Liver (tissue), 9 donors: ENCODE results near the gene TMEM18. TPM values are rescaled to one million over a fixed set of nuclear protein-coding genes. Genes with fewer than 3 reads are reported as not detected.

Source experiments
- DNase-seq: peaks from one replicate; pipeline ENCODE4 v3.0.0-alpha.2; 2017; ENCODE audit warnings: low spot score
- H3K27ac ChIP-seq, 2 donors: one replicate each; pipeline ENCODE4 v1.7.0; 2013; ENCODE audit warnings: inconsistent platforms in 2 of 2, low read length in 2 of 2, control low read depth in 1 of 2, low read depth in 1 of 2, mild to moderate bottlenecking in 1 of 2
- H3K27me3 ChIP-seq, 4 donors: one replicate each; pipeline versions ENCODE4 v1.6.1 to v1.7.0; 2013; ENCODE audit warnings: low read length in 3 of 4, inconsistent platforms in 1 of 4, mild to moderate bottlenecking in 1 of 4, moderate library complexity in 1 of 4; ENCODE audit not compliant: control insufficient read depth in 4 of 4, insufficient read depth in 4 of 4
- H3K36me3 ChIP-seq, 4 donors: one replicate each; pipeline versions ENCODE4 v1.6.1 to v1.7.0; 2013; ENCODE audit warnings: low read length in 3 of 4, mild to moderate bottlenecking in 3 of 4, low read depth in 1 of 4, moderate library complexity in 1 of 4; ENCODE audit not compliant: control insufficient read depth in 4 of 4, insufficient read depth in 3 of 4
- H3K4me1 ChIP-seq, 4 donors: one replicate each; pipeline versions ENCODE4 v1.6.1 to v1.7.0; 2013; ENCODE audit warnings: low read length in 3 of 4, mild to moderate bottlenecking in 3 of 4, moderate library complexity in 1 of 4; ENCODE audit not compliant: control insufficient read depth in 4 of 4, insufficient read depth in 4 of 4
- H3K4me3 ChIP-seq, 3 donors: one replicate each; pipeline versions ENCODE4 v1.6.1 to v1.7.0; 2013; ENCODE audit warnings: low read length in 3 of 3, control low read depth in 1 of 3, low read depth in 1 of 3, mild to moderate bottlenecking in 1 of 3
- H3K9ac ChIP-seq, 2 donors: one replicate each; pipeline ENCODE4 v1.7.0; 2013; ENCODE audit warnings: low read length in 2 of 2, mild to moderate bottlenecking in 2 of 2, moderate library complexity in 2 of 2, control low read depth in 1 of 2, low read depth in 1 of 2
- H3K9me3 ChIP-seq, 4 donors: one replicate each; pipeline versions ENCODE4 v1.6.1 to v1.7.0; 2013; ENCODE audit warnings: low read length in 3 of 4; ENCODE audit not compliant: control insufficient read depth in 4 of 4
- ATF3 ChIP-seq: IDR thresholded peaks from 2 replicates; pipeline ENCODE4 v1.6.1; 2016; ENCODE audit warnings: antibody characterized with exemption
- CTCF ChIP-seq: fragments of 150-350 bp; IDR thresholded peaks from 2 replicates; pipeline ENCODE4 v1.5.1; 2017; ENCODE audit warnings: improper control_type of control experiment, low read depth, low read length; ENCODE audit not compliant: missing input control
- EGR1 ChIP-seq, 2 donors: IDR thresholded peaks; 2 replicates each; pipeline ENCODE4 v1.6.1; 2016 to 2018; ENCODE audit warnings: antibody characterized with exemption in 2 of 2, low read depth in 2 of 2
- FOXA1 ChIP-seq: IDR thresholded peaks from 2 replicates; pipeline ENCODE4 v1.6.1; 2016; ENCODE audit warnings: antibody characterized with exemption
- FOXA2 ChIP-seq: IDR thresholded peaks from 2 replicates; pipeline ENCODE4 v1.6.1; 2016; ENCODE audit warnings: antibody characterized with exemption
- GABPA ChIP-seq, 2 donors: IDR thresholded peaks in 1 of 2; conservative IDR thresholded peaks in 1 of 2; 2 replicates each; pipeline ENCODE4 v1.6.1; 2016; ENCODE audit warnings: antibody characterized with exemption in 2 of 2, mild to moderate bottlenecking in 1 of 2, moderate library complexity in 1 of 2
- HNF4A ChIP-seq, 2 donors: conservative IDR thresholded peaks; 2 replicates each; pipeline ENCODE4 v1.6.1; 2016; ENCODE audit warnings: antibody characterized with exemption in 2 of 2, mild to moderate bottlenecking in 2 of 2
- HNF4G ChIP-seq: IDR thresholded peaks from 2 replicates; pipeline ENCODE4 v1.6.1; 2016; ENCODE audit warnings: antibody characterized with exemption
- JUND ChIP-seq, 2 donors: IDR thresholded peaks; 2 replicates each; pipeline ENCODE4 v1.6.1; 2016; ENCODE audit warnings: antibody characterized with exemption in 2 of 2
- MAX ChIP-seq: IDR thresholded peaks from 2 replicates; pipeline ENCODE4 v1.6.1; 2016; ENCODE audit warnings: antibody characterized with exemption
- NR2F2 ChIP-seq: IDR thresholded peaks from 2 replicates; pipeline ENCODE4 v1.6.1; 2016; ENCODE audit warnings: antibody characterized with exemption
- RAD21 ChIP-seq, 2 donors: IDR thresholded peaks; 2 replicates each; pipeline ENCODE4 v1.6.1; 2016; ENCODE audit warnings: antibody characterized with exemption in 2 of 2, mild to moderate bottlenecking in 2 of 2
- REST ChIP-seq: IDR thresholded peaks from 2 replicates; pipeline ENCODE4 v1.6.1; 2016; ENCODE audit warnings: antibody characterized with exemption, mild to moderate bottlenecking
- RXRA ChIP-seq, 2 donors: IDR thresholded peaks; 2 replicates each; pipeline ENCODE4 v1.6.1; 2017 to 2018; ENCODE audit warnings: antibody characterized with exemption in 2 of 2, mild to moderate bottlenecking in 1 of 2
- SP1 ChIP-seq: IDR thresholded peaks from 2 replicates; pipeline ENCODE4 v1.6.1; 2018; ENCODE audit warnings: antibody characterized with exemption, mild to moderate bottlenecking
- TAF1 ChIP-seq: conservative IDR thresholded peaks from 2 replicates; pipeline ENCODE4 v1.6.1; 2016; ENCODE audit warnings: antibody characterized with exemption, mild to moderate bottlenecking
- YY1 ChIP-seq: IDR thresholded peaks from 2 replicates; pipeline ENCODE4 v1.6.1; 2016; ENCODE audit warnings: antibody characterized with exemption, mild to moderate bottlenecking
- ZBTB33 ChIP-seq: IDR thresholded peaks from 2 replicates; pipeline ENCODE4 v1.6.1; 2016; ENCODE audit warnings: antibody characterized with exemption
- WGBS: extraction: QIAGEN DNeasy Blood & Tissue Kit; methylation state at CpG from one replicate; pipeline ENCODE4 v1.1.7; 2013; 5-methylcytosine and 5-hydroxymethylcytosine counted together
- polyA plus RNA-seq, 2 donors: library from polyadenylated mRNA; stranded (reverse) in 1 of 2; unstranded in 1 of 2; fragments of 200-250 nt in 1 of 2; fragments of >200 nt in 1 of 2; fragmentation: Nextera tagmentation in 1 of 2; extraction: Ambion mirVana in 1 of 2; gene quantifications; one replicate each; pipeline versions ENCODE4 v1.2.1 to v1.2.3, GENCODE V29; 2013 to 2015
- total RNA-seq, 2 donors: library from RNA; depleted of rRNA; stranded (reverse); fragments of >200 nt; gene quantifications; one replicate each; pipeline ENCODE4 v1.2.3, GENCODE V29; 2014
- donor health status: healthy.
- donor health status: healthy.
- donor health status: healthy.
- donor health status: healthy.
- donor health status: healthy.

Gene TMEM18
- total and polyA plus RNA-seq, 4 donors = 8.4 to 29.3 (median 10.9) TPM

- peak; percentile 22 for DNase-seq
- Histone ChIP-seq H3K27ac (no peak overlapping the region), H3K9ac (no peak overlapping the region), H3K4me3 (no peak overlapping the region), H3K27me3 (no peaks in the 10 kb centered on the region), H3K36me3 (no peaks in the 10 kb centered on the region), H3K4me1 (no peaks in the 10 kb centered on the region), H3K9me3 (no peaks in the 10 kb centered on the region)
- 85% methylated on average over 6 of the region's 6 CpGs for WGBS
- no peak for TF ChIP-seq RXRA (IDR thresholded peaks at IDR 0.05)
- no peak for TF ChIP-seq YY1
- TF ChIP-seq HNF4G = no peak
- TF ChIP-seq GABPA (IDR thresholded peaks at IDR 0.05 in 1 of 2, conservative IDR thresholded peaks at IDR 0.05 in 1 of 2) = no peak
- TF ChIP-seq EGR1 (IDR thresholded peaks at IDR 0.05; ENCODE audit: low read depth in 2 of 2) = no peak
- no peak for TF ChIP-seq HNF4A (conservative IDR thresholded peaks at IDR 0.05)
- TF ChIP-seq CTCF = no peak
- no peak for TF ChIP-seq MAX
- TF ChIP-seq REST = no peak
- no peak for TF ChIP-seq RAD21 (IDR thresholded peaks at IDR 0.05)
- TF ChIP-seq SP1 = no peak
- no peak for TF ChIP-seq NR2F2
- no peak for TF ChIP-seq FOXA1
- no peak for TF ChIP-seq ZBTB33
- TF ChIP-seq FOXA2 = no peak
- no peak for TF ChIP-seq JUND (IDR thresholded peaks at IDR 0.05)
- no peak for TF ChIP-seq TAF1
- no peak for TF ChIP-seq ATF3
Measured at GRCh38 chr2:652881-653480, 24.2 kb downstream of the TMEM18 start.
